KOPT-K1 (cell line): ENCODE data around the gene RUSC2.
"Not testable (repeated sequence)": the region's sequence is repeated elsewhere in the genome, so short reads cannot be mapped to it uniquely, and the experiment has no call there.

Source experiments
- H3K27ac ChIP-seq: fragments of 200-600 bp; sonication (generic); 2 replicates; pipeline ENCODE4 v1.5.1; 2016; ENCODE audit warnings: antibody characterized with exemption, mild to moderate bottlenecking, low read depth, low read length; ENCODE audit not compliant: poor library complexity, severe bottlenecking
- H3K36me3 ChIP-seq: fragments of 200-600 bp; sonication (generic); 2 replicates; pipeline ENCODE4 v1.5.1; 2017; ENCODE audit warnings: antibody characterized with exemption, mild to moderate bottlenecking, low read length, moderate library complexity; ENCODE audit not compliant: insufficient read depth
- H3K9me3 ChIP-seq: fragments of 200-600 bp; sonication (generic); 2 replicates; pipeline ENCODE4 v1.5.1; 2017; ENCODE audit warnings: antibody characterized with exemption, low read length, mild to moderate bottlenecking; ENCODE audit not compliant: insufficient read depth, poor library complexity, severe bottlenecking

Gene RUSC2

GRCh38 chr9:35510383-35510753 is 20.5 kb downstream of the RUSC2 start:
- H3K27ac ChIP-seq = no peak overlapping the region
- H3K36me3 ChIP-seq = no peaks in the 10 kb centered on the region
- H3K9me3 ChIP-seq = no peaks in the 10 kb centered on the region

- H3K27ac ChIP-seq = no peak overlapping the region
- no peaks in the 10 kb centered on the region for H3K36me3 ChIP-seq
- H3K9me3 ChIP-seq = no peaks in the 10 kb centered on the region
These were observed 21.0 kb downstream of the RUSC2 start for GRCh38 chr9:35510754-35511428.

- Histone ChIP-seq H3K9me3 (no peaks in the 10 kb centered on the region), H3K36me3 (no peaks in the 10 kb centered on the region), H3K27ac (no peak overlapping the region)
These were observed 21.5 kb downstream of the RUSC2 start for GRCh38 chr9:35511453-35511852.

- Histone ChIP-seq H3K27ac (no peak overlapping the region), H3K9me3 (no peaks in the 10 kb centered on the region), H3K36me3 (no peaks in the 10 kb centered on the region)
These were observed 25.9 kb downstream of the RUSC2 start for GRCh38 chr9:35515766-35516165.

GRCh38 chr9:35516479-35516878 is 26.6 kb downstream of the RUSC2 start:
- H3K27ac ChIP-seq = no peak overlapping the region
- no peaks in the 10 kb centered on the region for H3K36me3 ChIP-seq
- H3K9me3 ChIP-seq = no peaks in the 10 kb centered on the region

GRCh38 chr9:35517131-35517530 is 27.2 kb downstream of the RUSC2 start:
- no peak overlapping the region for H3K27ac ChIP-seq
- no peaks in the 10 kb centered on the region for H3K36me3 ChIP-seq
- H3K9me3 ChIP-seq = no peaks in the 10 kb centered on the region

- no peaks in the 10 kb centered on the region for H3K9me3 ChIP-seq
- no peak overlapping the region for H3K27ac ChIP-seq
- H3K36me3 ChIP-seq = no peaks in the 10 kb centered on the region
These were observed 27.8 kb downstream of the RUSC2 start for GRCh38 chr9:35517552-35518224.

- Histone ChIP-seq H3K9me3 (no peaks in the 10 kb centered on the region), H3K27ac (no peak overlapping the region), H3K36me3 (no peaks in the 10 kb centered on the region)
These were observed 28.4 kb downstream of the RUSC2 start for GRCh38 chr9:35518225-35518821.

GRCh38 chr9:35518981-35519679 is 29.2 kb downstream of the RUSC2 start:
- H3K36me3 ChIP-seq = no peaks in the 10 kb centered on the region
- no peak overlapping the region for H3K27ac ChIP-seq
- H3K9me3 ChIP-seq = no peaks in the 10 kb centered on the region

- no peak overlapping the region for H3K27ac ChIP-seq
- H3K36me3 ChIP-seq = no peaks in the 10 kb centered on the region
- H3K9me3 ChIP-seq = no peaks in the 10 kb centered on the region
These were observed 29.9 kb downstream of the RUSC2 start for GRCh38 chr9:35519692-35520363.

GRCh38 chr9:35520364-35520710 is 30.4 kb downstream of the RUSC2 start:
- Histone ChIP-seq H3K27ac (no peak overlapping the region), H3K9me3 (no peaks in the 10 kb centered on the region), H3K36me3 (no peaks in the 10 kb centered on the region)

- Histone ChIP-seq H3K9me3 (no peaks in the 10 kb centered on the region), H3K36me3 (no peaks in the 10 kb centered on the region), H3K27ac (no peak overlapping the region)
These were observed 31.8 kb downstream of the RUSC2 start for GRCh38 chr9:35521708-35522107.

GRCh38 chr9:35522187-35522586 is 32.3 kb downstream of the RUSC2 start:
- Histone ChIP-seq H3K9me3 (no peaks in the 10 kb centered on the region), H3K27ac (no peak overlapping the region), H3K36me3 (no peaks in the 10 kb centered on the region)

GRCh38 chr9:35522700-35523099 is 32.8 kb downstream of the RUSC2 start:
- Histone ChIP-seq H3K36me3 (no peaks in the 10 kb centered on the region), H3K9me3 (no peaks in the 10 kb centered on the region), H3K27ac (no peak overlapping the region)

GRCh38 chr9:35523556-35523955 is 33.6 kb downstream of the RUSC2 start:
- H3K27ac ChIP-seq, H3K36me3 ChIP-seq, H3K9me3 ChIP-seq: not testable (repeated sequence)
